22Rv1 (cell line): ENCODE measurements around the gene CENPW.

ENCODE experiments used
- CTCF ChIP-seq: fragments of 450-650 bp; IDR thresholded peaks from 2 replicates; pipeline ENCODE4 v1.5.1; 2017; ENCODE audit warnings: mild to moderate bottlenecking
- ZFX ChIP-seq: fragments of 450-650 bp; IDR thresholded peaks from 2 replicates; pipeline ENCODE4 v1.6.1; 2017; ENCODE audit warnings: antibody characterized with exemption, borderline replicate concordance

DNA sequence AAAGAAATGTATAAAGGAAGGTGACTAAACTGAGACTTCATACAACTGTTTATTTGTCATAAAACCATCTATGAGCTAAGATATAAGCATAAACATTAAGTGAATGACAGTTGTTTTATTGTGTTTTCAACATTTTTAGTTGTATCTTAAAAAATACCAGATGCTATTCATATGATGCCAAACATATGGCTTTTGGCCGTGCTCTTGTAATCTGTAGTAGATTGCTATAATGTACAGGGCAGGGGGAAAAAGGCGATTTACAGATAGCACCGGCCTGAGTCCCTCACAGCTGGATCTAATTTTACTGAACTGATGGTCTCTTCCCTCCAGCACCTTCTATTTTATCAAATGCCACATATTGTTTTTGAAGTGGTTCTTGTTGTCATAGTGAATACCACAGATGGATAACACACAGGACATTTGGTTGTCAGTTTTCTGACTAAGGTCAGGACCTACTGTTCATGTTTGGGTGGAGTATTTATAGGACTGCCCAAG is 48.2 kb downstream of the CENPW start:
- TF ChIP-seq CTCF (no peak), ZFX (no peak)
